Muscle of back (tissue), 13 donors: ENCODE measurements around the gene COX17. TPM values are rescaled to one million over a fixed set of nuclear protein-coding genes. Genes with fewer than 3 reads are reported as not detected.
"Not testable (repeated sequence)": the region's sequence is repeated elsewhere in the genome, so short reads cannot be mapped to it uniquely, and the experiment has no call there.

ENCODE experiments used
- DNase-seq, 3 donors: peaks; one replicate each; pipeline versions ENCODE4 v3.0.0 to v3.0.0-alpha.2; 2013
- long read RNA-seq, 9 donors: transcript quantifications; one replicate each; lab custom pipeline, GENCODE V29; 2026
- polyA plus RNA-seq, 10 donors: library from polyadenylated mRNA; unstranded; fragments of 120-200 nt; gene quantifications; one replicate each; pipeline ENCODE4 v1.2.1, GENCODE V29; 2013; ENCODE audit not compliant: insufficient read length in 10 of 10

COX17 gene
- polyA plus RNA-seq = 10 to 100 TPM; 57.7 to 77.9 (median 68.0) TPM
- long read RNA-seq, donor 1, transcript COX17-201 (3 exons, 684 nt) = major isoform, 86 of 94 reads
- long read RNA-seq, donor 1, partial matches to known transcripts = 5 of 94 reads
- long read RNA-seq, donor 1, other reads (novel, unspliced or antisense) = 0 of 94 reads
- long read RNA-seq, donor 2, transcript COX17-201 (3 exons, 684 nt) = major isoform, 50 of 53 reads
- long read RNA-seq, donor 2, partial matches to known transcripts = 0 of 53 reads
- long read RNA-seq, donor 2, other reads (novel, unspliced or antisense) = 0 of 53 reads
- long read RNA-seq, donor 3 = 0 reads
- long read RNA-seq, donor 4, transcript COX17-201 (3 exons, 684 nt) = major isoform, 65 of 72 reads
- long read RNA-seq, donor 4, partial matches to known transcripts = 0 of 72 reads
- long read RNA-seq, donor 4, other reads (novel, unspliced or antisense) = 5 of 72 reads
- long read RNA-seq, donor 5, transcript COX17-201 (3 exons, 684 nt) = major isoform, 115 of 138 reads
- long read RNA-seq, donor 5, partial matches to known transcripts = 0 of 138 reads
- long read RNA-seq, donor 5, other reads (novel, unspliced or antisense) = 20 of 138 reads
- long read RNA-seq, donor 6, transcript COX17-201 (3 exons, 684 nt) = major isoform, 73 of 81 reads
- long read RNA-seq, donor 6, partial matches to known transcripts = 0 of 81 reads
- long read RNA-seq, donor 6, other reads (novel, unspliced or antisense) = 5 of 81 reads
- long read RNA-seq, donor 7, transcript COX17-201 (3 exons, 684 nt) = major isoform, 47 of 55 reads
- long read RNA-seq, donor 7, partial matches to known transcripts = 0 of 55 reads
- long read RNA-seq, donor 7, other reads (novel, unspliced or antisense) = 7 of 55 reads
- long read RNA-seq, donor 8, transcript COX17-201 (3 exons, 684 nt) = major isoform, 56 of 59 reads
- long read RNA-seq, donor 8, partial matches to known transcripts = 0 of 59 reads
- long read RNA-seq, donor 8, other reads (novel, unspliced or antisense) = 0 of 59 reads
- long read RNA-seq, donor 9, transcript COX17-201 (3 exons, 684 nt) = major isoform, 10 of 10 reads
- long read RNA-seq, donor 9, partial matches to known transcripts = 0 of 10 reads
- long read RNA-seq, donor 9, other reads (novel, unspliced or antisense) = 0 of 10 reads

- DNase-seq = peak; percentile 95 to 97 (median 96)
These were observed at the start of gene COX17 for GRCh38 chr3:119676771-119677640. Gene COX17, minus strand, starts transcription at chr3:119677406. Its CDS starts 96 bp downstream, at chr3:119677310.

- DNase-seq = no peak
These were observed 49.7 kb upstream of the COX17 start for GRCh38 chr3:119726909-119727308.

GRCh38 chr3:119723022-119723421 is 45.8 kb upstream of the COX17 start:
- no peak for DNase-seq

- no peak for DNase-seq
These were observed 40.3 kb upstream of the COX17 start for GRCh38 chr3:119717520-119717919.

GRCh38 chr3:119716998-119717397 is 39.8 kb upstream of the COX17 start:
- DNase-seq = no peak

GRCh38 chr3:119715105-119715504 is 37.9 kb upstream of the COX17 start:
- DNase-seq = no peak

GRCh38 chr3:119703820-119704531 is 26.8 kb upstream of the COX17 start:
- DNase-seq = peak in 1 of 3 donors; percentile 2

GRCh38 chr3:119702530-119703527 is 25.6 kb upstream of the COX17 start, which contains the start of gene CFAP91:
Gene CFAP91, plus strand, starts transcription at chr3:119703022. Its CDS starts 77 bp downstream, at chr3:119703099.
- DNase-seq = peak; percentile 79 to 94 (median 87)

- DNase-seq = no peak
These were observed 23.9 kb upstream of the COX17 start for GRCh38 chr3:119700920-119701734.

- peak in 1 of 3 donors; percentile 19 for DNase-seq
These were observed 23.2 kb upstream of the COX17 start for GRCh38 chr3:119700269-119700919.

GRCh38 chr3:119697394-119697793 is 20.2 kb upstream of the COX17 start:
- DNase-seq = no peak

- no peak for DNase-seq
These were observed 18.3 kb upstream of the COX17 start for GRCh38 chr3:119695480-119695879.

- DNase-seq = no peak
These were observed 12.9 kb upstream of the COX17 start for GRCh38 chr3:119690043-119690656.

GRCh38 chr3:119683421-119683820 is 6.2 kb upstream of the COX17 start:
- DNase-seq = no peak

GRCh38 chr3:119681279-119681678 is 4.1 kb upstream of the COX17 start:
- DNase-seq = peak in 2 of 3 donors; percentile 22 to 32

GRCh38 chr3:119679874-119680273 is 2.7 kb upstream of the COX17 start:
- no peak for DNase-seq

GRCh38 chr3:119678209-119678608 is 1.0 kb upstream of the COX17 start:
- DNase-seq = not testable (repeated sequence)
